ENCODE data around the gene CEACAM5. TPM values are rescaled to one million over a fixed set of nuclear protein-coding genes. Genes with fewer than 3 reads are reported as not detected.
"Not testable (repeated sequence)": the region's sequence is repeated elsewhere in the genome, so short reads cannot be mapped to it uniquely, and the experiment has no call there.

Gene CEACAM5
- total RNA-seq, 2 experiments from 2014 or later, result not detected

- no peaks in the 10 kb centered on the region for H3K79me2 ChIP-seq (ENCODE audit: insufficient read depth, low read depth, low read length)
- intact Hi-C loops (cut with micrococcal nuclease; ENCODE audit: unreplicated experiment), result no loop called here
- no peaks in the 10 kb centered on the region for H3K9me3 ChIP-seq (ENCODE audit: low read length)
- H3K4me1 ChIP-seq (ENCODE audit: insufficient read depth, low read length, poor library complexity, severe bottlenecking), result peaks cover 10% of the 10 kb centered on the region
- ChIA-PET CTCF (ENCODE audit: unreplicated experiment) (interaction anchor here (0.6 kb wide), 1 partner anchor 16 kb away, joined by 3 read pairs; no protein-coding TSS in a partner anchor), POLR2A (no interaction called here)
- TF ChIP-seq EZH2phosphoT487 (IDR thresholded peaks at IDR 0.05; ENCODE audit: borderline replicate concordance, low read depth, low read length), result no peak
- H3K27ac ChIP-seq (ENCODE audit: low read depth, low read length, poor library complexity, severe bottlenecking), result no peak overlapping the region
- no peak for DNase-seq (ENCODE audit: low spot score)
- no peak overlapping the region for H3K4me2 ChIP-seq (ENCODE audit: low read length)
- no TSS peak for BruUV-seq (replicated peaks)
- no peak overlapping the region for H2AFZ ChIP-seq (ENCODE audit: low read length)
- no peak overlapping the region for H3K4me3 ChIP-seq (ENCODE audit: low read depth, low read length, poor library complexity, severe bottlenecking)
- H3K9me2 ChIP-seq (ENCODE audit: insufficient read depth, low read length), result no peaks in the 10 kb centered on the region
- no peaks in the 10 kb centered on the region for H4K20me1 ChIP-seq (ENCODE audit: insufficient read depth, low read length)
- no peaks in the 10 kb centered on the region for H3K36me3 ChIP-seq (ENCODE audit: insufficient read depth, low read length)
Measured at GRCh38 chr19:41758846-41759245, 50.4 kb downstream of the CEACAM5 start.

DNA sequence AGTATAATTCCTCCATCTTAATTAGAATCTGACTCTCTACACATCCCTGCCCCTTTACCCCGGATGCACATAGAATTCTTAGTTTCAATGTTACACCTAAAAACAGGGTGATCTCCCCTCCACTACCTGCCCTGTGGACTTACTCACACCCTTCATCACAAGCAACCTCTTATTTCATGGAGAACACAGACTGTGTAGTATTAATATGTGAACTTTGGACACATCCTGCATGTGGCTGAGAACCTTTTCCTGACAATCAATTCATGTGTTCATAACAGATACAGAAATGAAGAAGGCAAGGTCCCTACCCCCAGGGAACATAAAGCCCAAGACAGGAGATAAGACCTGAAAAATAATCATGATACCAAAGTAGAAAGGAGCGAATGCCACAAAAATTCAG is 58.7 kb downstream of the CEACAM5 start:
- no peak overlapping the region for H3K4me3 ChIP-seq (ENCODE audit: low read depth, low read length, poor library complexity, severe bottlenecking)
- CTCF ChIA-PET (ENCODE audit: unreplicated experiment), result no interaction called here
- no TSS peak for BruUV-seq (replicated peaks)

GRCh38 chr19:41768105-41768504 is 59.7 kb downstream of the CEACAM5 start:
- H2AFZ ChIP-seq (ENCODE audit: low read length); H3K9me2 ChIP-seq (ENCODE audit: insufficient read depth, low read length); H3K4me2 ChIP-seq (ENCODE audit: low read length); POLR2A ChIA-PET; DNase-seq (ENCODE audit: low spot score); H3K27ac ChIP-seq (ENCODE audit: low read depth, low read length, poor library complexity, severe bottlenecking); BruUV-seq (replicated peaks); H3K4me3 ChIP-seq (ENCODE audit: low read depth, low read length, poor library complexity, severe bottlenecking); CTCF ChIA-PET (ENCODE audit: unreplicated experiment); H3K4me1 ChIP-seq (ENCODE audit: insufficient read depth, low read length, poor library complexity, severe bottlenecking); H3K79me2 ChIP-seq (ENCODE audit: insufficient read depth, low read depth, low read length); H4K20me1 ChIP-seq (ENCODE audit: insufficient read depth, low read length); H3K9me3 ChIP-seq (ENCODE audit: low read length); intact Hi-C loops (cut with micrococcal nuclease; ENCODE audit: unreplicated experiment); H3K36me3 ChIP-seq (ENCODE audit: insufficient read depth, low read length): not testable (repeated sequence)

More for the DNA sequence above, 58.7 kb downstream of the CEACAM5 start:
- intact Hi-C loops (cut with micrococcal nuclease; ENCODE audit: unreplicated experiment), result no loop called here
- POLR2A ChIA-PET, result no interaction called here
- TF ChIP-seq CTCF (conservative IDR thresholded peaks at IDR 0.05; ENCODE audit: low read length), result no peak
- no peak for TF ChIP-seq EZH2phosphoT487 (IDR thresholded peaks at IDR 0.05; ENCODE audit: borderline replicate concordance, low read depth, low read length)
- Histone ChIP-seq H2AFZ (ENCODE audit: low read length) (no peak overlapping the region), H3K9me3 (ENCODE audit: low read length) (no peaks in the 10 kb centered on the region), H3K4me1 (ENCODE audit: insufficient read depth, low read length, poor library complexity, severe bottlenecking) (no peaks in the 10 kb centered on the region), H3K27ac (ENCODE audit: low read depth, low read length, poor library complexity, severe bottlenecking) (no peak overlapping the region), H3K79me2 (ENCODE audit: insufficient read depth, low read depth, low read length) (no peaks in the 10 kb centered on the region), H3K36me3 (ENCODE audit: insufficient read depth, low read length) (no peaks in the 10 kb centered on the region), H4K20me1 (ENCODE audit: insufficient read depth, low read length) (no peaks in the 10 kb centered on the region), H3K4me2 (ENCODE audit: low read length) (no peak overlapping the region), H3K9me2 (ENCODE audit: insufficient read depth, low read length) (no peaks in the 10 kb centered on the region)
- no peak for DNase-seq (ENCODE audit: low spot score)

- no peaks in the 10 kb centered on the region for H3K36me3 ChIP-seq (ENCODE audit: insufficient read depth, low read length)
- ChIA-PET POLR2A (interaction anchor here (0.7 kb wide), 1 partner anchor 826 kb away, joined by 3 read pairs; no protein-coding TSS in a partner anchor), CTCF (ENCODE audit: unreplicated experiment) (no interaction called here)
- no peaks in the 10 kb centered on the region for H4K20me1 ChIP-seq (ENCODE audit: insufficient read depth, low read length)
- H3K9me2 ChIP-seq (ENCODE audit: insufficient read depth, low read length), result no peaks in the 10 kb centered on the region
- no peaks in the 10 kb centered on the region for H3K4me1 ChIP-seq (ENCODE audit: insufficient read depth, low read length, poor library complexity, severe bottlenecking)
- no peak for DNase-seq (ENCODE audit: low spot score)
- H3K4me3 ChIP-seq (ENCODE audit: low read depth, low read length, poor library complexity, severe bottlenecking), result no peak overlapping the region
- no peak overlapping the region for H2AFZ ChIP-seq (ENCODE audit: low read length)
- H3K9me3 ChIP-seq (ENCODE audit: low read length), result no peaks in the 10 kb centered on the region
- BruUV-seq (replicated peaks), result no TSS peak
- H3K4me2 ChIP-seq (ENCODE audit: low read length), result no peak overlapping the region
- TF ChIP-seq CTCF (conservative IDR thresholded peaks at IDR 0.05; ENCODE audit: low read length) (no peak), EZH2phosphoT487 (IDR thresholded peaks at IDR 0.05; ENCODE audit: borderline replicate concordance, low read depth, low read length) (no peak)
- H3K27ac ChIP-seq (ENCODE audit: low read depth, low read length, poor library complexity, severe bottlenecking), result no peak overlapping the region
- intact Hi-C loops (cut with micrococcal nuclease; ENCODE audit: unreplicated experiment), result no loop called here
- H3K79me2 ChIP-seq (ENCODE audit: insufficient read depth, low read depth, low read length), result no peaks in the 10 kb centered on the region
Measured at GRCh38 chr19:41769608-41770007, 61.2 kb downstream of the CEACAM5 start.

Data from OCI-LY7 (cell line).